CD1c-positive myeloid dendritic cell (primary cell): ENCODE results near the gene CTBP2.

Source experiments
- DNase-seq: peaks from one replicate; pipeline ENCODE4 v3.0.0-alpha.2; 2016; ENCODE audit errors: extremely low spot score

Gene CTBP2

DNA sequence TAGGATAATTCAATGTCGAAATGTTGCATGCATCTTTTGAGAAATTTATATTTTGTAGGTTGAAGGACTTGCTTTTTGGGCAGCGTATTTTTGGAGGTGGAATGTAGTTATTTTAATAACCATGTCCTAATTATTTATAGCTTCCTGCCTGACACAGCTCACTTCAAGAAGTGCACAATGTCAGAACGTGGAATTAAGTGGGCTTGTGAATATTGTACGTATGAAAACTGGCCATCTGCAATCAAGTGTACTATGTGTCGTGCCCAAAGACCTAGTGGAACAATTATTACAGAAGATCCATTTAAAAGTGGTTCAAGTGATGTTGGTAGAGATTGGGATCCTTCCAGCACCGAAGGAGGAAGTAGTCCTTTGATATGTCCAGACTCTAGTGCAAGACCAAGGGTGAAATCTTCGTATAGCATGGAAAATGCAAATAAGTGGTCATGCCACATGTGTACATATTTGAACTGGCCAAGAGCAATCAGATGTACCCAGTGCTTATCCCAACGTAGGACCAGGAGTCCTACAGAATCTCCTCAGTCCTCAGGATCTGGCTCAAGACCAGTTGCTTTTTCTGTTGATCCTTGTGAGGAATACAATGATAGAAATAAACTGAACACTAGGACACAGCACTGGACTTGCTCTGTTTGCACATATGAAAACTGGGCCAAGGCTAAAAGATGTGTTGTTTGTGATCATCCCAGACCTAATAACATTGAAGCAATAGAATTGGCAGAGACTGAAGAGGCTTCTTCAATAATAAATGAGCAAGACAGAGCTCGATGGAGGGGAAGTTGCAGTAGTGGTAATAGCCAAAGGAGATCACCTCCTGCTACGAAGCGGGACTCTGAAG, 217.8 kb downstream of the CTBP2 start:
- DNase-seq: peak; percentile 7

DNA sequence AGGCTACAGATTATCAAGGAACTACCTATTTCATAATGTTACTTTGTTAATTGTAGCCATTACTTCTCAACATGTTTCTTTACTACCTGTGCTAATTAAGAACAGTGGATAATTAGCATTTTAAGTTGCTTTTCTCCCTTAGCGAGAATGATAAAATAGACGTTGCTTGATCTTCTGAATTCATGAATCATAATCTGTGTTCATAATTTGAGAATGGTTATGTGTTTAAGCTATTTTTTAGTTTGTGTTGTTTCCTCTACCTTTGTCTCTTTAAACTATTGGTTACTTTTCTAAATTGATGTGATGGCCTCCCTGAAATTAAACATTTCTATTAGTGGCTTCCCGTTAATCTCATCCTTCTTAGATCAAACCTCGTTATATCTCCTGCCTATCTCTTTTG, 218.5 kb downstream of the CTBP2 start, which contains the start of gene ZRANB1:
TSS of gene ZRANB1 (plus strand) at position 301 of the 400 bp plus-strand sequence. CDS start 371 bp downstream, outside the sequence.
- no peak for DNase-seq

DNA sequence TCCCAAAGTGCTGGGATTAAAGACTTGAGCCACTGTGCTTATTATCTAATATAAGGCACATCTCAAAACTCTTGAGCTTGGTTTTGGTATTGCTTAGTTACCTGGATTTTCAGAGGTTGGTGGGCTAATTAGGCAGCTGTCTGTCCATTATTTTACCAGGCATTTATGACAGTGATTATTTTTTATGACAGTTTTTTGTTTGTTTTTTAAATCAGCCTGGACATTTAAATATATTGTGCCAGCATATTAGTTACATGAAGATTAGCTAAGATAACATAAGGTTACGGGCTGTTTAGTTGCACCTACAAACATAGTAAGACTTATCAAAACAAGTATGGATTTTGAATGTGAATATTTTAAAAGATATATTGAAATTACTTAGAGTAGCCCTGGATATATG, 221.1 kb downstream of the CTBP2 start:
- no peak for DNase-seq

DNA sequence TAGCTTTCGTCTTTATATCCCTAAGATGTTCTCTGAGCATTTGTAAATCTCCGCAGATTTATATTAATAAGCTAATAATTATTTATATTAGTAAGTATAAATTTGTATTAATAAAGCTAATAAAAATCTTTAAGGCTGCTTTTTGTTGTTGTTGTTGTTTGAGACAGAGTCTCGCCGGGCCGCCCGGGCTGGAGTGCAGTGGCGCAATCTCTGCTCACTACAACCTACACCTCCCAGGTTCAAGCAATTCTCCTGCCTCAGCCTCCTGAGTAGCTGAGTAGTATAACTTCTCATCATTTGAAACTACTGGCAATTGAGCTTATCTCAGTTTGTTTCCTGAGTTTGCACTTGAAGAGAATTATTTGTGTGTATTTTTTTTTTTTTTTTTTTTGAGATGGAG, 223.6 kb downstream of the CTBP2 start:
- no peak for DNase-seq

DNA sequence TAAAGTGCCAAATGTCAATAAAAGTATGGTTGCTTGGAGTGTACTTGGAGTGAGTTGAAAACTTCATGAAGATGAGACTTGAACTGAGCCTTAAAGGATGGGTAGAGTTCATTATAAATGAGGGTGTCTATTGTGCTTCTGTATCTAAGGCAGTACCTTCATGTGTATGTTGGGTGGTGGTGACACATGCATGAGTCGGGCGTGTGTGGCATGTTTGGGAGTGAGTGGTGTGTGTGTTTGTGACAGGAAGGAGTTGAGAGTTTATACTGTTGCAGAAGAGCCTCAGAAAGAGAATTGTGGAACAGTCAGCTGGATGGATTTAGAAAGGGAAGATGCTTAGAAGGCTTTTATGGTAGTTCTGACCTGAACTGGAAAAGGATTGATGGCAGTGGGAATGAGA, 224.4 kb downstream of the CTBP2 start:
- DNase-seq: no peak
